Stimulated activated CD4-positive, alpha-beta T cell treated with anti-CD3 and anti-CD28 coated beads, Interleukin-1b, Interleukin-23, amount 100 ng/mL, for 1 hour (primary cell): ENCODE results near the gene BMPER.

Experiments used
- DNase-seq, 2 donors: peaks; one replicate each; pipeline ENCODE4 v3.0.0-alpha.2; 2020; ENCODE audit warnings: low read depth in 2 of 2

The BMPER gene

DNA sequence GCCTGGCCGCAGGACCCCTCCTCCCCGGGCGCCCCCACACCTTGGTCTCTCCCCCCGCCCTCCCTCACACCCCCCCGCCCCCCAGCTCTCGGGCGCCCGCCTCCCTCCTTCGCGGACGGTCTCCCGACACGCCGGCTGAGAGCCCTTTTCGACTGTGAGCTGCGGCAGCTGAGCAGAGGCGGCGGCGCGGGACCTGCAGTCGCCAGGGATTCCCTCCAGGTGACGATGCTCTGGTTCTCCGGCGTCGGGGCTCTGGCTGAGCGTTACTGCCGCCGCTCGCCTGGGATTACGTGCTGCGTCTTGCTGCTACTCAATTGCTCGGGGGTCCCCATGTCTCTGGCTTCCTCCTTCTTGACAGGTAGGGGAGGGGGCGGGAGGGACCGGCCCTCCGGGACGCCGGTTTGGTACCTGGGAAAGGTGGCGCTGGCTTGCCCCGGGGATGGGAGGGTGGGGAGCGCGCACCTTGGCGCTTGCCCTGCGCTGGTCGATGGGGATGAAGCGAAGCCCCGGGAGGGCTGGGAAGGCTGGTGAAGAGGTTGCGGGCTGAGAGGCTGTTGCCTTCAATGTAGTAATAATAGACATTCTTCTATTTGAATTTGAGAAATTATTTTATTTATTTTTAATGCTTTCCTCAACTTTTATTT lies at the start of gene BMPER:
TSS of gene BMPER (plus strand) at position 151 of the 644 bp plus-strand sequence. CDS start at position 226, 75 bp downstream.
- DNase-seq, result no peak

DNA sequence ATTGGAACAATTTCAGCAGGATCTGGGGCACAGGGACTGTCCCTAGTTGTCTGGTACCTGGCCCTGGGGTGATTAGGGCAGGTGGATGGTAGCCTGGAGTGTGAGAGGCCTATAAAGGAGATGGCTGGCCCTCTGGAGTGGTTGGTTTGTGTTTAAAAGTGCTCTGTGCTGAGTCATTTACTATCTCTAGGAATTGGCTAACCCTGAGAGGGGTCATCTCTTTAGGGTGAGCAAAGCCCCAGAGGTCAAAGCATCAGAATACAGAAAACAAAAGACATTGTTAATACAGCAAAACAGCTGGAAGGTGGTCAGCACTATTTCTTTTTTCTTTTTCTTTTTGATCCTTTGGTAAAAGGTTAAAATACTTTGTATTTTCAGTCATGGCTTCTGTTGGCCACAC lies 43.4 kb upstream of the BMPER start:
- no peak for DNase-seq

DNA sequence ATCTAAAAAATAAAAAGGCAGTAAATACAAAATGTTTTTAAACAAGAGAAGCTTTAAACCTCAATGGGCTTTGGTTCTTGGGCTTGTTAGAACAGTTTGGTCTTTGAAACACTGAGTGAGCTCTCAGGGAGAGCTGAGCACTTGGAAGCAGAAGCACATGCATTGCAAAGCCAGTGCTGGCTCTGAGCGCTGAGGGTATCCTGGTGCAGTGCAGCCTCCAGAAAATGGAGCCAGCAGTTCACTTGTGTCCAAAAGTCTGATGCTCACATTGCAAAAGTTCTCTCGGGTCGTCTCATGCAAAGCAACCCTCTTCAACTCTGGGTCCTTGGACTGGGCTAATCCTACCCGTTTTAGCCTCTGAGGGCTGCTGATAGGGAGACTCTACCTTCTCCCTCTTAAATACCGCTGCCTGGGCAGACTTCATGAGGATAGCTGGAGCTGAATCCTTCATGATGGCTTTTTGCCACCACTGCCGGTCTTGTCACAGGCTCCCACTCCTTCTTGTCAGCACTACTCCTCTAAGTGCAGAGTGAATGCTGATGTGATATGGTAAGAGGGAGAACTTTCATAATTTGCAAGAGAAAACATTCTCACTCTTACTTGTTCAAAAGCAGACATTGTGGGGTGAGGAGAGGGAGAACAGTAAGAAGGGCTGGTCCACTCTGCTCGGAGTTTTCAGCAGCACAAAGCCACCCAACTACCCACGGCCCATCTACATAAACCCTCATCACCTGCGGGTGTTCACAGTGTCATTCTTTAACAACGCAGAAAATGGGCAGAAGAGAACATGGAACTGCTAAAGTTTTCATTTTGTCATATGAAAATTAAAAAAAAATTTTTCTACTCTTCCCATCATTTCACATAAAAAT lies 42.2 kb upstream of the BMPER start:
- no peak for DNase-seq

DNA sequence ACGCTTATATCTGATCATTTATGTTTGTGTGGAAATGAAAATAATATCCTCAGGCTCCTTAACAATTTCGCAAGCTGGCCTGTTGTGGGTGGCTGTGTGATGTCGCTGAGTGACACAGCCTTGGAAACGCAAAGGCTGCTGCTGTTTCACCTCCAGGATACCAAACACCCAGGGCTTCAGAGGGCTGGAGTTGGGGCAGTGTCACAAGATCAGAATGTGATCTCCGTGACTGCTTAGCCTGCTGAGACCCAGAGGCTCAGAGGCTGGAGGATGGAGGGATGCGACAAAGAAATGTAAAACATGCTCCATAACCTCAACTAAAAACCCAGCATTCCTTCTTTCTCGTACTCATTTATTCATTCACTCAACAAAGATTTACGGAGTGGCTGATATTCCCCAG lies 37.2 kb upstream of the BMPER start:
- DNase-seq, result no peak

DNA sequence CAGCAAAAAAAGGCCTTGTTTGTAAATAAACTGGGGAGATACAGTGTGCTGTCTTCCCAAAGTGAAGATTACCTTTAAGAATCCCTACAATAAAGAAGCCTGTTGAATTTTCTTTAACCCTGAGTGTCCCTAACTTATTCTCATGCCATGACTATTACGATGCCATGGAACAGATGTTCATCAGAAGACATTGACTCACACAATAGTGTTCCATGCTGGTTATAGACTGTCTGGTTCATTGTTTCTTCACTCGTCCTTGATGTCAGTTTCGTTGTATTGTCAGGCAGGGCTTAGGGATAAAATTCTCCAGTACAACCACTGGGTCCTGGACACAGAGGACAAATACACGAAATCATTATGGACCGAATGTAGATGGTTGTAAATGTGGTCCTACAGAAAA lies 36.2 kb upstream of the BMPER start:
- no peak for DNase-seq

DNA sequence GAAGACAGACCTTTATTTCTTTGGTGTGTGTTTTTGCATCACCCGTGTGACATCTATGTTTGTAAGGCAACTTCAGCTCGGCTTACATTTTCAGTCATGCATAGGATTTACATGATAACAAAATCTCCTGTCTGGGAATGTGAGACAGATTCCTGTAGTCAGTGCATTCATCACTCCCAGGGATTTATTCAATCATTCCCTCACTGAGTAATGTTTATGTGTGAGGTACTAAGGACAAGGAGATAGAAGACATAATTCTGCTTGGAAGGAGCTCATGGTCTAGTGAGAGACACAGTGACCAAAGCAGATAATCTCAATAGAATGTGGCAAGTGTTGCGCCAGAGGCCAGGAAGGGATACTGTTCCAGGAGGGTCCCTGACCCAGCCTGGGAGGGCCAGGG lies 35.2 kb upstream of the BMPER start:
- no peak for DNase-seq

DNA sequence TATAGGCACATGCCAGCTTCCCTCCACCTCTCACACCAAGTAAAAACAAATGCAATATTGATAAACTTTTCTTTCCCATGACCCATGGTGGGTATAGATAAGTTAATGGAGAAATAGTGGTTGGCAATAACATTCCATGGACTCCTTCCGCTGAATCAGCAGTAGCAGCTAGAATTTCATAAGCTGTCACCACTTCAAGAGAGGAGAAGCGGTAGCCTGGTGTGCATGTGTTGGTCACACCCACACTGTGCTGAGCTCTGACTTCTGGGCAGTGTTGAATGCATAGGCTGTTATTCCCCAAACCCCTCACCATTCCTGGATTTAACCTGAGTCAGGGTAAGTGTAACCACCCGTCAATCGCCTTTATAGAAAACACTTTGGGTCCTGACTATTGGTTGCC lies 32.5 kb upstream of the BMPER start:
- no peak for DNase-seq

DNA sequence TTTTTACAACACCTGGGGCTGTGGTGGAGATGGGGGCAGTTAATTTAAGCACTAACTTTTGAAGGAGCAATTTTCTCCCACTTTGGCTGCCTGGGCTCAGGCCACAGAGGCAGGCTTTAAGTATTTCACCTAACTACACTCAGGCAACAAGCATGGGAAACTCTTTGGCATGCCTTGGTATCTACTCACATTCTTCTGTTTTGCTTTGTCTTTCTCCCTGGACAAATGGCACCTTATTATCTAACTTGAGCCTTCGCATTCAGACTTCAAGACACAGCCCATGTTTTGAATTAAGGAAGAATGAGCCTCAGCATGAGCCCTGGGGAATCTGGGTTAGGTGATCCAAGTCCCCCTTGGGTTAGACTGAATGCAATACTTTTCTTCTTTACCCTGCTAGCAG lies 31.8 kb upstream of the BMPER start:
- DNase-seq, result no peak

DNA sequence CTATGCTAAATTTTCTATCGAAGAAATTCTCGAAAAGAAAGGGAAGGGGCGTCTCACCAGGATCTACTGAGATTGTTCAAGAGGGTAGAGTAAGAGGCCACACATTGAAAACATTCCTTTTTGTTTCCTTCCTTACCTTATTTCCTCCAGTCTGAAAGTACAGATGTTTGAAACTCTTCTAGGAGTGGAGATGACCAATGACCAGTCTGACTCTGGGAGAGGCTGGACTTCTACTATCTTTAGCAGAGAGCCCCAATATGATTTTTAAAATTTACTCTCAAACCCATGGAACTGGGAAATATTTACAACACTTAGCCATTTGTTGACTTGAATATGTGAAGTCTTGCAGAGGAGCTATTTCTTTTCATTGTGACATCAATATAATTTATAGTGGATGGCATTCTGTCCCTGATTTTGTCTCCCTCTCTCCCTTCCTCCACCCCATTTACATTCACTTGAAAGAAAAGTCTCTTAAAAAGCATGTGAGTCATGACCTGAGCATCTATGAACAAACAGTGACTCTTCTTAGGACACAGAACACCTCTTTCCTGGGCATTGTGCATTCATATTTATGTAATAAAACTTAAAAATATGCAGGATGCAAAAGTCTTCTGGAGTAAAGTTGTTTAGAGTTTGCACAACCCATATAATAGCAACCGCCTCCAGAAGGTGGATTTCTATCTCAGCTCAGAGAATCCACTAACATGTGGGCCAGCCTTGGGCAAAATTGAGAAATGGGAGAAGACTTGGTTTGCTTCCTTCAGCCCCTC lies 31.2 kb upstream of the BMPER start:
- DNase-seq, result no peak

DNA sequence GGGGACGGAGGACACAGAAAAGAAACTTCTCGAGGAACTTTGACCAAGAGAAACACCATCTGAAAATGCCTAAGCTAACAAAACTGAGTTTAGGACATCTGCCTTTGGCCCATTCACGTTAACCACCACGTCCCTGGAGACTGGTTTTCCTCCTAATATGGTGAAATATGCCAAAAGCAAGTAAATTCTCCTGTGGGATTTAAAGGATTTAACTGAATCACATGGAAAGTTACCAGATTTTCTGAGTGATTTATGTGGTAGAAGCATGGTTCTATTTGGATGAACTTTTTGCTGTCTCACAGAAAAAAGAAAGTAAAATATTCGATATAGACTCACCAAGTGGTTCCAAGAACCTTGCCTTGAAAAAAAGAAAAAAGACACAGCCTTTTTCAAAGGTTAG lies 30.4 kb upstream of the BMPER start:
- no peak for DNase-seq

DNA sequence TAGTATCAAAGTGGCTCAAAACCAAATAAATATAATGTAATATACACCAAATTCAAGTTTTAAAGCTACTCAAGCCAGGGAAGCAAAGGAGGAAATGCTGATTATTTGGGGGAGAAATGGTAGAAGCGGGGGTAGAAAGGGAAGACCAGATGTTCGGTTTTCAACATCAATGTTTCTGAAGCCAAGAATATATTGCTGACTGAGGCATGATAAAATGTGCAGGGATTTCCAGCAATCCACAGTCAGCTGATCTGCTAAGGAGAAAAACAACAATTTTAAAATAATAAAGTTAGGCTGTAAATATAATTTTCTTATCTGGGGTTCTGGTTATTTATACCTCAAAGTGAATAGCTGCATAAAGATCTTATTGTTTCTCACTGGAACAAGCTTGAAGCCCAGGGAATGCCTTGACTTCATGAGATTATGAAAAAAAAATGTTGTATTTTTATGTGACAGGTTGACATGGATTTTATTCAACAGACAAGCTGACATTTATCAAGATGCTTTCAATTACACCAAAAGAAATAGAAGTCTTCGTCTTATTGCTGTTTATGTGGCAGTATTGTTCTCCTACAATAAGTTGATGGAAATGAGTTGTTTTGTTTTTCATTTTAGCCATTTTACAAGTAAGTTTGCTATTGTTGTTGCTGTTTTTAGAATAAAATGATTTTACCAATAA lies 28.6 kb upstream of the BMPER start:
- DNase-seq, result no peak

DNA sequence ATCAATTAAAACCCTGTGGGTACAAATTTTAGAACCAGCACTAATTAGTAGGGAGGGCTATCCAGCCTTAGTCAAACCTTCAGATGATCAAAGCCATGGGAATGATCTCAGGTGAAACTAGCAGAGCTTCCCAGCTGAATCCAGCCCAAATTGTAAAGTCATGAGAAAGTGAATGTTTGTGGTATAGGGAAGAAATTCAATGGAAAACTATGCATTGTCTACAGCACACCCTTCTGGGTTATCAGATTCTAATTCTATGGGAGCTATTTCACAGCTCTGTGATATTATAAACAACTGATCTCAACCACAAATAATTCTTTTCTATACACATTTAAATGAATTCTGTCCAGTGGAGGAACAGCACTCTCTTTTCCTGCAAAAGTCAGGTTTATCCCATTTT lies 24.6 kb upstream of the BMPER start:
- DNase-seq, result no peak

DNA sequence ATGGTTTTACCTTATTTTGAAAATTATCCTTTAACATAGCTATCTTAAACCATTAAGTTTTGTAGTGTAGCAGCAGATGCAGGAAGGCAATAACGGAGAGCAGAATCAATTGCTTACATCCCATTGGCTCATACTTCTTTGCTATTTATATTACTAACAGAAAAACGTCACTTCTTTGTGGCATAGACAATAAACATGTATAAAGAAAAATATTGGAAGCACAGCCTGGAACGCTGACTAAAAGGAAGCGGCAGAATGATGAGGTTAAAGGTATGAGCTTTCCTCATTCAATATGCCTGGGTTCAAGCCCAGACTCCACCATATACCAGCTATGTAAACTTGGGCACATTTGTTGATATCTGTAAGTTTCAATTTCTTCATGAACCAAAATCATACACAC lies 24.0 kb upstream of the BMPER start:
- DNase-seq, result no peak

DNA sequence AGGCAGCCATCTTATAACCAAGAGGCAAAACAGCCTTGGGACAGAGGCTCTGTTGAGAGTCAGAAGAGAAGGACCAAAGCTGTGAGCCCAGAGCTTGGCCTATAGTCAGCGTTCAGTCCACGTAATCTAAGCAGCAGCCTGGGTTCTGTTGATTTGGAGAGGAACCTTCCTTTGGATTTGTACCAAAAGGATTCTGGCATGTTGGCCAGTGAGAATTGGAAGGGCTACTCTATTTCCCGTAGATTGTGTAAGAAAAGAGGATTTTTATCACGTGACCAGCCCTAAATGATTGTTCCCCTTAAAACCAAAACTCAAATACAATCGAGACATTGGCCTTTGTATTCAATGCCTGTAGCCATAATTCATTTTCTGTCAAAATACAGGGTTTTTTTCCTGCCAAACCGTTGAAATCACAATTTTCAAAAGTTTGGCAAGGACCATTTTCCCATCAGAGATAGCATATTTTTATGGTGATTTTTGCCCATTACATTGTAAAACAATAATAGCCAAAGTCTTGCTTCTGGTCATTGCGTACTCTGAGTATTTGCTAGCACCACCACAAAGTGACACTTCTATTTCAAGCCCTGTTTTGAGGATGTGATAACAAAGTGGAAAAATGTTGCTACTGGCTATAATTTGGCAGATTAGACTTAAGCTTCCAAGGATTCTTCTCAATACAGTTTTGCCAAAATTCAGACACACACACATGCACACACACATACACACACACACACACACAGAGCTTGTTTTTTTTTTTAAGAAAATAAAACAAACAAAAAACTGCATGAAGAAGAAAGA lies 23.1 kb upstream of the BMPER start:
- no peak for DNase-seq

DNA sequence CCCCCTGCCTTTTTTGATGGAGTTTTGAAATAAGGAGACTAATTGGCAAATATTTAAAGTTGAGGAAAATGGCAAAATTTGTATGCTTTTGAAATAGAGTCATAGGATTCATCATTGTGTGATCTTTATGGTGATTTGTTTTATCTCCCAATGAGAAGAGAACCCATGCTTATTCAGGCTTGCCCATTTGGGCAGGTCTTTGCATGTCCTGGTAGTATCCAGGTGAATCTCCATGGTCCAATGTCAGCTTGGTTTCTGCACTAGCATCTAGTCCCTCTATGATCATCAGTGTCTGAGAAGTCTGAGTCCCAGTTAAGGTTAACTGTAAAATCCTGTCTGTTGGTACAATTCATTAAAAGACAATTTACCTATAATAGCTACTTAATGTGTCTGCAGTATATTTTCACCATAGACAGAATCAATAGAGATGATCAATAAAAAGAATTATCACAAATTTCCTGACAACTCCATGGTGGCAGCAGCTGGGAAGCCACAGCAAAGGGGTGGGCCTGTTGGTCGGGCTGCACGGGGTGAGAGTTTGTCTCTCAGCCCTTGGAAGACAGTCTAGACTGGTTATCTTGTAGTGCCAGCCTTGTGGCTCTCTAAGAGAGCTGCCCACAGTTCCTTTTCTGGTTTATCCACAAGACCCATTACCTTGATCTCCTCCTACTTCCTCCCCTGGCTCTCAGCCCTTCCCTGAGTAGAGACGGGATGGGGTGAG lies 22.2 kb upstream of the BMPER start:
- no peak for DNase-seq

DNA sequence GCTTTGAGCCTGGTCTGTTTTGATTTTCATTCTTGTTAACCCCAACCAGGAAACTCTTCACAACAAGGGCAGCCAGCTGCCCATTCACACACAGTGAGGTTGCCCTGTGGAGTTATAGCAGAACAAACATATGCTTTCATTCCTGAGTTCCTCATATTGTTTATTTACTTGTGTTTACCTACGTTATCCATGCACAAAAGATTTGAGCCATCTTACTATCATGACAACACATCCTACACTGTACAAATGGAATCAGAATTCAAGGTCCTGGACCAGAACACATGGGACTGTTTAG lies 21.7 kb upstream of the BMPER start:
- DNase-seq, result no peak

DNA sequence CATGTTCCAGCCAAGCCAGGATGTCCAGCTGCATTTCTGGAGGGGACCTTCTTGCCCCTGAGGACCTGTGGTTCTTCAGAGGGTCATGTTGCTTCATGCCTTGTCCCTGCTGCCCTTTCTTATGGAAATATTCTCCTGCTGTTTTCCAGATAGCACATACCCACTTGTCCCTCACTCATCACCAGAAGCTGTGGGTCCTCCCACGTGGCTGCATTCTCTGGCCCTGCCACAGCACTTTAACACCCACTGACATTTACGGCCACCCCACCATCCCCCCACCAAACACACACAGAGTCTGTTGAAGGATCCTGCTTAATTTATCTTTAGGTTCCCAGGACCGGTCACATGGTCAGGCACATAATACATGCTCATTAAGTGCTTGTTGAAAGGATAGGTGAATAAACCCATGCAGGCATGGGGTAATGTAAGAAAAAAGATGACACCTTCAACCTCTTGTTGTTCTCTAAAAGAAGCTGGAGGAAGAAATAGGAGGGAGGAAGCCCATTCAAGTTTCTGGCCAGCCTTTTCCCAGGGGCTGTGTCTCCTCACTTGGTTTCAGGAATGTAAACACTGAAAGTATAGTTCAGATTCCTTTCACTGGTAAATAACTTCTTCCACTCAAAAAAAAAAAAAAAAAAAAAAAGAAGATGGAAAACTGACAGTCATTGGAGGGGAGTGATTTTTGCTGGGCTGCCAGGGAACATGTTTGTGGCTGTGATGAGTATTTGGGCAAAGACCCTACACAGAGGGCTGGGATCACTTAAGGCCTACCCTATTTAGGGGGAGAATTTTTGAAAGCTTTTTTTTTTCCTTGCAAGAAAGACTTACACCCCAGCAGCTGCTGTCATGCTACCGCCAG lies 19.8 kb upstream of the BMPER start:
- no peak for DNase-seq

DNA sequence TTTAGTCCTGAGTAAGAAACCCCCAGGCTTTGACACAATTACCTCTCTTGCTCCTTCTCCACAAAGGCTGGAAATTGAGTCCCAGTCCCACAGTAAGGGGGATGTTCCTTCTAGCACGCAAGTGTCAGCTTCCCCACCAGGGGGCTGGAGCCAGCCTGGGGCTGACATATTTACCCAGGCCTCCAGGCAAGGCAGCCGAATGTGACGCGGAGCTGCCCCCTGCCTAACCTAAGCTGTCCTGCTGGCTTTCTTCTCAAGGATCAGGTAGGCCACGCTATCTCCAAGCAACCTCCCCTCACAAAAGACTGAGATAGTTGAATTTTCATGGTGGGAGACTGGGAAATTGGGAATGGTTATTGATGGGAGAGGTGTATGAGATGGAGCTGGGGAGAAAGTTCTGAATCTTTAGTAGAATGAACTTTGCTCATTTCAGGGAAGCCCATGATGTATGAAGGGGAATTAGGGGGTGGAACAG lies 19.2 kb upstream of the BMPER start:
- DNase-seq, result no peak

DNA sequence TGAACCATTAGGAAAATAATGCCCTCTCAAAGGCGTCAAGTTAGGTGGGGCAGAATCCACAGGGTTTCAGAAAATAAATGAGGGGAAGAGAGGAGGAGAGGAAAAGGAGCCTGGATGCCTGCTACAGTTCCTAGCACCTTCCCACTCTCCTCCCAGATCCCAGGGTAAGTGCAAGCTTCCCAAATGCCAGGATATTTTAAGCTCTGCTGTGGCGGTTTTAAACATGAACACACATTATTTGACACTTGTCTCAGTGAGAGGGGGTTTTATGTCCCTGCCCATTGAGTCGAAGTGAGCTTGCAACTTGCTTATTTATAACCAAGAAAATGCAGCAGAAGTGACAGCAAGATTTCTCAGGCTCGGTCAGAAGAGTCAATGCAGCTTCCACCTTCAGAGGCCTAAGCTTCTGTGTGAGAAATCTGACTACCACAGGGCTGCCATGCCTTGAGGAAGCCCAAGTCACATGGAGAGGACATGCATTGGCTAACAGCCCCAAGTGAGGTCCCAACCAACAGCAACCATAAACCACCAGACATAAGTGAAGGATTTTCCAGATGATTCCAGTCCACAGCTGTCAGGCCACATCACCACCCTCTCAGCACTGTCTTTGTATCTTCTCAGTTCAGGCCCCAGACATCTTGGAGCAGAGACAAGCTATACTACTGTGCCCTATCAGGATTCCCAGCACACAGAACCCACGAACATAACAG lies 17.9 kb upstream of the BMPER start:
- no peak for DNase-seq
